GM18520 (cell line): Measurements from ENCODE around the gene SLC4A1.

Experiments
- ATAC-seq: cut with Tn5 transposase; IDR thresholded peaks from one replicate; pipeline ENCODE4 v1.9.1; 2021; ENCODE audit not compliant: unreplicated experiment

SLC4A1 gene

DNA sequence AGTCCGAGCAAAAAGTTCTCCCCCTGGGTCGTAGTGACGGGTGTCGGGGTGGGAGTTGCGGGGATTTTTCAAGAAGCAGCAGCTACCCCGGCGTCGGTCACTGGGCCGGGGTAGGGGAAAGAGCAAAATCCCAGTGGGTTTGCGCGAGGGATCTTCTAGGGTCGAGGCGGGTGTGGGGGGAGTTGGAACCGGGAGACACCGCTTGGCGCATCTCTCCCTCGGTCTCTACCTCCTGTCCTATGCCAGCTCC is 46.1 kb downstream of the SLC4A1 start:
- ATAC-seq: no peak

DNA sequence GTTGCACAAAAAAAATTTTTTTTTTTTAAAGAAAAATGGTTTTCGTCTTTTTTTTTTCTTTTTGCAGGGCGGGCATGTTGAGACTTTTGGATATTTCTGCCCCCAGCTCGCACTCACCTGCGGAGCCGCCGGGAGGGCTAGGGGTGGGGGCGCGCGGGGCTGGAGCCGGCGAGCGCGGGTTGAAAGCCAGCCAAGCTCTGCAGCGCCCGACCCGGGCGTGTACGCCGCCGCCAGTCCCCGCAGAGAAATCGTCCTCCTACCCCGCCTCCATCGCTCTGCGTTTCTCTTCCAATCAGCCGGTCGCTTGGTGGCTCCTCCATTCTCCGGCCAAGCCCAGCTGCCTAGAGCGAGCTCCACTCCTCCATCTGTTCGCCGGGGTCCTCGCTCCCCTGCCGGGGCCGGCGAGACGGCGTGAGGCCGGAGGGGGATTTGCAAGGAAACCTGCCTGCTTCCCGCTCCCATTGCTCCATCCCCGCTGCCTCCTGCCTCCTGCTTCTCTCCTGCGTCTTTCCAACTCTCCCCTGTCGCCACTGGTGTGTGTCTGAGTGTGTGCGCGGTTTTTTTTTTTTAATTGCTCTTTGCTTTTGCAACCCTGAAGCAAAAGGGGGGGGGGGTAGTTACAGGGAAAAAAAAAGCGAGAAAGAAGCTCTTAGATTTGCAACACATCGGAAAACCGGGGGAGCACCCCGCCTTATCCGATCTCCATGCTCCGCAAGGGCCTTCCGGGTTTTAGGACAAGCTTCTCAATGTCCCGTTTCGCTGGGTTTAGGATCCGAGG is 46.7 kb downstream of the SLC4A1 start:
- ATAC-seq: no peak

- ATAC-seq: no peak
Measured at GRCh38 chr17:44220213-44221083, 47.5 kb downstream of the SLC4A1 start.

GRCh38 chr17:44219616-44220212 is 48.2 kb downstream of the SLC4A1 start, which contains the start of gene UBTF:
Gene UBTF, minus strand, starts transcription at chr17:44219675. Its CDS starts 1,446 bp downstream, at chr17:44218229.
- ATAC-seq: no peak

DNA sequence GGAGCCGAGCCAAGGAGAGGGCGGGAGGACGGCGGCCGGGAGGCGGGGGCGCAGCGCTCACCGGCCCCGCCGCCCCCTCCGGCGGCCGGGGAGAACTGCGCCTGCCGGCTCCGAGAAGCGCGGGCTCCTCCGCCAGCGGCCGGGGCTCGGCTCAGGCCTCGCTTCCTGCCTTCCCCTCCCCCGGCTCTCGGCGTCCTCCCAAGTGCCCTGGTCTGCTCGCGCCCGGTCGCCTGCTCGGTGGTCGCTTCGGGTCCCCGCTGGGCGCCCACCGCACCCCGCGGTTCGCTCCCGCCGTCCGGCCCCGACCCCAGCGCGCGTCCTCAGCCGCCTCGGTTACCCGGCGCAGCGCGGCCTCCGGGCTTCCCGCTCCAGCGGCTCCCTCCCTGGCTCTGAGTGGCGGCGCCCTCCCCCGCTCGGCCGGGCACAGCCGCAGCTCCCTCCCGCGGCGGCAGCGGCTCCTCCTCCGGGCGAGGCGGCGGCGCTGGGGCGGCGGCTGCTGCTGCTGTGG is 48.8 kb downstream of the SLC4A1 start:
- ATAC-seq: peak; percentile 24

DNA sequence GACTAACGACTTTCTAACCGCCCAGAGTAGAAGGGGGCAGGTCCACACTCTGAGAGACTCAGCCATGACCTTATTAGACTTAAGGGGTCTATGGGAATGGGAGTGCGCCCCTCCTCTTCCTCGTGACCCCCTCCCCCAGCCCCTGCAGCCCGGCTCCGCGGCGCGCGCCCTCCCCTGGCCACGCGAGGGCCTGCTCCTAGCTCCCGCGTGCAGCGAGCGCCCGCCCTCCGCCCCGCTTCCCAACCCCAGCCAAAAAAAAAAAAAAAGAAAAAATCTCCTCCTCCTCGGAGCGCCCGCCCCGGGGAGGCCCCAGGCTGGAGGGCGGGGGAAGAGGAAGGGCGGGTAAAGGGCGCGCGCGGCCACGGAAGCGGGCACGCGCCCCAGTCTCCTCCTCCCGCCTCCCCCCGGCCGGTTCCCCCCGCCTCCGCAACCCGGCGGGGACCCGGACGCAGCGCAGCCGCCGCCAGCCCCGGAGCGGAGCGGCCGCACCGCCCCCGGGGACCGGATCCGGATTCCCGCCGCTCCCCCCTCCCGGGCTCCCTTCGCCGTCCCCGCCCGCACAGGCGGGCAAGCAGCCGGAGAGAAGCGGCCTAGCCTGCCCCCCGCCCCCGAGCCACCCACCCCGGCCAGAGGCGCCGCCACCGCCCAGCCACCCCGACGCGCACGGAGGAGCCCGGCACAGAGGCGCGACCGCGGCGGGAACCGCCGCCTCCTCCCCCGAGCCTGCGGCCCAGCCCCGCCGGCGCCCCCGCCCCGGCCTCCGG is 49.4 kb downstream of the SLC4A1 start:
- peak; percentile 25 for ATAC-seq

- ATAC-seq: no peak
Measured at GRCh38 chr17:44217738-44218343, 50.1 kb downstream of the SLC4A1 start.

GRCh38 chr17:44216694-44217093 is 51.2 kb downstream of the SLC4A1 start:
- ATAC-seq: no peak

- ATAC-seq: no peak
Measured at GRCh38 chr17:44216173-44216572, 51.8 kb downstream of the SLC4A1 start.

- no peak for ATAC-seq
Measured at GRCh38 chr17:44214896-44215295, 53.0 kb downstream of the SLC4A1 start.

- no peak for ATAC-seq
Measured at GRCh38 chr17:44214230-44214494, 53.8 kb downstream of the SLC4A1 start.

DNA sequence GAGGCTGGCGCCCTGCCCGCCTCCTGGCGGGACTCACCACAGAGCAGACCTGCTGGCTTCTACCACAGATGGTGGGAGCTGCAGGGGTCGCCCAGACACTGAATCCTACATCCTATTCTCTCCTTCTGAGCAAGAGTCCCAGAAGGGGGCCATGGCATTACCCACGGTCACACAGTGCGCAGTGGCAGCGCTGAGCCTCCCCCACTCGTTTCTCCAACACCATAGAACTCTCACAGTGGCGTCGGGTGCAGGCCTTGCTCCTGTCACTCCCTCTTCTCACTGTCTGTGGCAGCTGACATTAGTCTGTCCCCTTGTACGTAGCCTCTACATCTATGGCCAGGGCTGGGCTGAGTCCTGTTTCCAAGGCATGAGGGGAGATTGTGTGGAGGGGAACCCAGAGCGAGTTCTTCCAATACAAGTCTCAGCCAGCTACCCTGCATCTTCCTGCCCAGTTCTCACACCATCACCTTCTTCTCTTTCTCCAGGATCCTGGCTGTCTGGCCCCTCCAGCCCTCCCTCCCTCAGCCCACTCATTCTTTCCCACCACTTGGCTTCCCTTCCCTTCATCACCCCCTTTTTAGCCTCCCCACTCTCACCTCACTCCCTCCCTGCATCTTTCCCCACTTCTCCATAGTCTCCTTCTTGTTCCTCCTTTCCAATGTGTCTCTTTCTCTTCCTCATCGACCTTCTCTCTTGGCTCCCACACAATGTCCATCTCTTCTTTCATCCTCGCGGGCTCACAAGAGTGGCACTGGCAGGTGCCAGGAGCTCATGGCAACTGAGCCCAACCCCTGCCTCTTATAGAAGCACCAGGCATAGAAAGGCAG is 54.3 kb downstream of the SLC4A1 start:
- ATAC-seq: no peak

DNA sequence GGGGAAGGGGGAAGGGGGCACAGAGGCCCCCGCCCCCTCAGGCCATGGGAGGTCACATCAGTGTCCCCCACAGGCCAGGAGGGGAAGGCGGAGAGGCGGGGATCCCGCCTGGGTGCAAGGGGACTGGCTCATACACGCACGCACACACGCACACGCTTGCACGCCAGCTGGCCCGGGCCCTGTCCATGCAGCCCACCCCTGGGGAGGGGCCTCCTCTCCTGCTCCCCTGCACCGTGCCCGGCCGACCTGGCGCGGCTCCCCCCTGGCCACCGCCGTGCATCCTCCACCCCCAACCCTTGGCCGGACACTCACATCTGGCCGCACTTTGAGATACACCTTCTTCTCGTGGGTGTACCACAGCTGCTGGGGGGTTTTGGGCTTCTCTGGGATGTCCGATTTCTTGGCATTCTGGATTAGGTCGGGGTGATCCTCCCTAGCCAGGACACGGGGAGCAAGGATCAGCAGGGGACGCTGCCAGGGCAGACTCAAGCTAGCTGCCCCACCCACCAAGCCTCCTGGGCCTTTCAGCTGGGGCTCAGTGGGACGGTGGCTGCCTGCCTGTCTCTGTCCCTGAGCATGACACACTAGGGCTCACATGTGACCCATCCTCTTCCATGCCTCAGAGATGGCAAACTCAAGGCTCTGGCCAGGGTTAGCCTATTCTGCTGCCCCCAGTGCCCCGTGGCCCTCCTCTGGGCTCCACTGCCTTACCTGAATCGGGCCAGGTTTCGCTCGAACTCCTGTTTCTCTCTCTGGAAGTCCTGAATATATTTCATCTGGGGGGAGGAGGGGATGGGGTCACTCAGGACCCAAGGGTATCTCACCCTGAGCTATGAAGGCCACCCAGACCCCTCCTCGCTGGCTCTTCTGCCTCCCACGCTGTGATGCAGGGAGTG is 55.2 kb downstream of the SLC4A1 start:
- no peak for ATAC-seq

DNA sequence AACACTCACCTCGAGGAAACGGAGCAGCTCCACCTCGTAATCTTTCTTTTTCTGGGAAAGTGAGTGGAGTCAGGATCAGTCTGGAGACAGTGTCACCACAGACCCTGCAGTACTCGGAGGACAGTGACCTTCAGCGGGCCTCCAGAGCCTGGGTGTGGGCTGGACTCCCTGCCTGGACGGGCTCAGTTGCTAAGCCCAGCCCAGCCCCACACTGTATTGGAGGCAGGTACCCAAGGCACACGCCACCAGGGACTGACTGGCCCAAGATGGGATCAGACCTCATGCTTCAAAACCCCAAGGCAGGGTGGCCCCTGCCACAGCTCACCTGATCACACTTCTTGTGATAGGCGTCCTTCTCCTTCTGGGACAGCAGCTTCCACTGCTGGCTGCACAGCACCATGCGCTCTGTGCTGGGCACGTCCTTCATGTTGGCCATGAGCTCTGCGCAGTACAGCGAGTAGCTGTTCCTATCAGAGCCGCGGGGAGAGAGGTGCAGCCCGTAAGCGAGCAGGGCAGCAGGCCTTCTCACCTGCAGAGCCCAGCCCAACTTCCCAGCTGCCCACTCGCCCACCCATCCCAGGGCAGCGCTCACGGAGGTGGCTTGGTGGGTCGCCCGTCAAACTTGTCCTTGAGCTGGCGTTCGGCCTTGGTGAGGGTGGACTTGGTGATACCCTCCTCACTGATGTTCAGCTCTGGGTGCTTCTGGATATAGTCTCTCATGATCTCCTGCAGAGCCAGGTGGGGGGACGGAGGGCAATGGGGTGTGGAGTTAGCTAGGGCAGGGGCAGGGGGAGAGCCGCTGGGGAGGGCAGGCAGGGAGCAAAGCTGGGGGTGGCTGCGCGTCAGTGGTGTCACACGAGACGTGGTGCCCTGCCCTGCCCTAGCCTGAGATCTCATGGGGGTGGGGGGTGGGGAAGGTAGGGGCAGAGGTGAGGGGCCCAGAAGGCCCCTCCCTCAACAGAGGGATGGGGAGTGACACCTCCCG is 56.4 kb downstream of the SLC4A1 start:
- ATAC-seq: no peak

DNA sequence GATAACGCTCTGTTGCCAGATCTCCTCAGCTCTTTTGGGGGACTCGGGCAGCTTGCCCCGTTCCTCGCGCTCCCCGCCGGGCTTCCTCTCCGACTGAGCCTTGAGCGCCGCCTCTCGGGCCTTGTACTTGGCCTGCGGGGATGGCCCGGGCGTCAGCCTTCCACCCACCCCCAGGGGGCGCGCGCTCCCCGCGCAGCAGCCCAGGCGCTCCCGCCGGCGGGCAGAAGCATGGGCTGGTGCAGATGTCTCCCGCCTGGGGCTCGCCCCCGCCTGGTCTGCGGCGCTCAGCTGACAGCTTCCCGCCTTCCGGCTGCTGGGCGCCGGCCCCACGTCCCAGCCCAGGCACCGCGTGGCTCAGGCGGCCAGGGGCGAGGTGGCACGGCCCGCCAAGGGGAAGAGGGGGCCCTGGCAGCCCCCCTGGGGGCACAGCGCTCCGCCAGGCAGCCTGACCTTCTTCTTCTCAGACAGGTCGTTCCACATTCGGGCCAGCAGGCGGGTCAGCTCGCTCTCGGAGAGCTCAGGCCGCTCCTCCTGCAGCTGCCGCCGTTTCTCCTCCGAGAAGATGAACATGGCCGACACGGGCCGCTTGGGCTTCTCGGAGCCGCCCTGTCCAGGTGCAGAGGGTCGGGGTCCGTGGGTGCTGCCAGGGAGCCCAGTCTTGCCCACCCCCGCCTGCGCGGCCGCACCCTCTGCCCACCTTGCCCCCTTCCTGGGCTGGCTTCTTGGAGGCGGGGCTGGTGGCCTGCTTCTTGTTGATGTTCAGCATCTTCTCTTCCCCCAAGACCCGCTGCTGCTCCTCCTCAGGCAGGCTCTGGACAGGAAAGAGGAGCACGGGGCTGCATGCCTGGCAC is 57.4 kb downstream of the SLC4A1 start:
- ATAC-seq: peak; percentile 70

DNA sequence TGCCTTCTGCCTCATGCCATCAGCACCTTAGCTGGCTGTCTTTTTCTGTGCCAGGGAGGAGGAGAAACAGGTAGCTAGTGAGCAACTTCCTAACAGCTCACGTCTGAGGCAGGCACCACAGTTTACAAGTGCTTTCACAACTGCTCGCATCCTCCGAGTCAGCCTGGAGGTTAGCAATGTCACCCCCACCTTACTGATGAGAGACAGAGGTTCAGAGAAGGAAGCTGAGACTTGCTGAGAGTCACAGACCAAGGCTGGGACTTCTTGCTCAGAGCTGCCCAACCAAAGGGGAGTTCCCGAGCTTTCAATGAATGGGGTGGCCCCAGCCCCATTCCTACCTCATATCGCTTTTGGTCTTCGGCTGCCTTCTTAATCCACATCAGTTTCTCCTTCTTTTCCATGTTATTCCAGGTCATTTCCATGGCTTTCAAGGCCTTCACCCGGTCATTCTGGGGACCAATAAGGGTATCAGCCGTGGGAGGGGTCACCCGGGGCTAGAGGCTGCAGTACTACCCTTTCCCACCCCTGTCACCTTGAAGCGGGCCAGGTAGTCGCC is 58.1 kb downstream of the SLC4A1 start:
- ATAC-seq: no peak

DNA sequence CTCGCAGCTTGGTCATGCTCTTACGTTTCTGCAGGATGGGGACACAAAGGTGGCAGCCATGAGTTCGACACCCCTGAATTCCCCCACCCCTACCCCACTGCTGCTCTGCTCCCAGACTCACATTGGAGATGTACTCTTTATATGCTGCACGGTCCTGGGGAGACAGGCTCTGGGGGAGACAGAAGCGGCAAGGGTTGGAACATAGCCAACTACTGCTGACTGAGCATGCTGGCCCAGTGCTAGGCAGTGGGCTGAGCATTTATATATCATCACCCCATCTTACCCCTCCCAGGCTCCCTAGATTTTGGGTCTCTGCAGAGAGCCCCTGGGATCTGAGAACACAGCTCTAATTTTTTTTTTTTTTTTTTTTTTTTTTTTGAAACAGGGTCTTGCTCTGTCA is 60.2 kb downstream of the SLC4A1 start:
- no peak for ATAC-seq
